Neuron (in vitro differentiated cells): Measurements from ENCODE around the gene MIPEP.
"Not testable (repeated sequence)": the region's sequence is repeated elsewhere in the genome, so short reads cannot be mapped to it uniquely, and the experiment has no call there.

Source experiments
- H2AFZ ChIP-seq: one replicate; pipeline ENCODE4 v1.6.1; 2013; ENCODE audit warnings: low read depth, mild to moderate bottlenecking, inconsistent platforms, low read length, moderate library complexity
- H3K27me3 ChIP-seq: one replicate; pipeline ENCODE4 v1.6.1; 2013; ENCODE audit warnings: low read length; ENCODE audit not compliant: insufficient read depth
- H3K36me3 ChIP-seq: one replicate; pipeline ENCODE4 v1.6.1; 2013; ENCODE audit warnings: low read length; ENCODE audit not compliant: insufficient read depth
- H3K4me1 ChIP-seq: one replicate; pipeline ENCODE4 v1.6.1; 2013; ENCODE audit warnings: low read length; ENCODE audit not compliant: insufficient read depth
- H3K4me3 ChIP-seq: 2 replicates; pipeline ENCODE4 v1.5.1; 2013; ENCODE audit warnings: mild to moderate bottlenecking, low read length, moderate library complexity
- H3K9me3 ChIP-seq: one replicate; pipeline ENCODE4 v1.6.1; 2013; ENCODE audit warnings: low read length

MIPEP gene

GRCh38 chr13:23769401-23769800 lies 119.8 kb downstream of the MIPEP start:
- H3K9me3 ChIP-seq = no peaks in the 10 kb centered on the region
- H3K4me3 ChIP-seq = no peak overlapping the region
- H3K27me3 ChIP-seq = no peaks in the 10 kb centered on the region
- H3K4me1 ChIP-seq = peaks cover 2% of the 10 kb centered on the region
- H2AFZ ChIP-seq = no peak overlapping the region
- H3K36me3 ChIP-seq = no peaks in the 10 kb centered on the region

GRCh38 chr13:23767838-23768237 lies 121.4 kb downstream of the MIPEP start:
- Histone ChIP-seq H2AFZ (no peak overlapping the region), H3K4me3 (no peak overlapping the region), H3K36me3 (no peaks in the 10 kb centered on the region), H3K4me1 (peaks cover 9% of the 10 kb centered on the region), H3K9me3 (no peaks in the 10 kb centered on the region), H3K27me3 (no peaks in the 10 kb centered on the region)

DNA sequence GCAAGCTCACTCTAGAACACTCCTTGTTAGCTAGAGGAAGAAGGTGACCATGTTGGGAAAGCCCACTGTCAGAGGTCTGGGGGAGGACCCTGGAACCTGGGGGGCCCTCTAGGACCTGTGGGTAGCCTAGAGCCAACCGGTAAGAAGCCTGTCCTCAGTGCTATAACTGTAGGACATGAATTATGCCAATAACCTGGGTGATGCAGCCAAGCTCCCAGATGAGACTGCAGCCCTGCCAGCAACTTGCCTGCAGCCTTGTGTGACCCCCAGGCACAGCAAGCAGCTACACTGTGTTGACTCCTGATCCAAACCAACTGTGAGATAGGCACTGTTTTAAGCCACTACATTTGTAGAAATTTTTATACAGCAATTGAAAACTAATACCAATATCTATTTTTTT lies 122.3 kb downstream of the MIPEP start:
- Histone ChIP-seq H3K27me3 (no peaks in the 10 kb centered on the region), H3K9me3 (no peaks in the 10 kb centered on the region), H3K4me1 (peaks cover 7% of the 10 kb centered on the region), H3K4me3 (no peak overlapping the region), H2AFZ (no peak overlapping the region), H3K36me3 (no peaks in the 10 kb centered on the region)

- H3K4me1 ChIP-seq = peaks cover 7% of the 10 kb centered on the region
- no peak overlapping the region for H3K4me3 ChIP-seq
- no peaks in the 10 kb centered on the region for H3K36me3 ChIP-seq
- H3K27me3 ChIP-seq = no peaks in the 10 kb centered on the region
- no peaks in the 10 kb centered on the region for H3K9me3 ChIP-seq
- H2AFZ ChIP-seq = no peak overlapping the region
These were observed 122.9 kb downstream of the MIPEP start for GRCh38 chr13:23766283-23766682.

GRCh38 chr13:23765531-23765930 lies 123.7 kb downstream of the MIPEP start:
- H3K4me3 ChIP-seq = no peak overlapping the region
- H3K9me3 ChIP-seq = no peaks in the 10 kb centered on the region
- peaks cover 7% of the 10 kb centered on the region for H3K4me1 ChIP-seq
- no peaks in the 10 kb centered on the region for H3K27me3 ChIP-seq
- H2AFZ ChIP-seq = no peak overlapping the region
- H3K36me3 ChIP-seq = no peaks in the 10 kb centered on the region

GRCh38 chr13:23763318-23763717 lies 125.9 kb downstream of the MIPEP start:
- H3K9me3 ChIP-seq = peaks cover 2% of the 10 kb centered on the region
- no peaks in the 10 kb centered on the region for H3K36me3 ChIP-seq
- peaks cover 7% of the 10 kb centered on the region for H3K4me1 ChIP-seq
- H2AFZ ChIP-seq = peak overlapping the region; percentile 15
- H3K4me3 ChIP-seq = no peak overlapping the region
- no peaks in the 10 kb centered on the region for H3K27me3 ChIP-seq

DNA sequence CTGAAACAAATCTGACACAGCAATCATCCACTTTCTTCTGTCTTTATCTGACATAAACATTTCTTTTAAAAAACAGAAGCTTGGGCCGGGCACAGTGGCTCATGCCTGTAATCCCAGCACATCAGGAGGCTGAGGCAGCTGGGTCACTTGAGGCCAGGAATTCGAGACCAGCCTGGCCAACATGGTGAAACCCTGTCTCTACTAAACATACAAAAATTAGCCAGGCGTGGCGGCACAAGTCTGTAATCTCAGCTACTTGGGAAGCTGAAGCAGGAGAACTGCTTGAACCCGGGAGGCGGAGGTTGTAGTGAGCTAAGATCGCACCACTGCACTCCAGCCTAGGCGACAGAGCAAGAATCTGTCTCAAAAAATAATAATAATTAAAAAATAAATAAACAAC lies 127.4 kb downstream of the MIPEP start:
- H3K4me3 ChIP-seq, H2AFZ ChIP-seq, H3K36me3 ChIP-seq, H3K4me1 ChIP-seq, H3K27me3 ChIP-seq, H3K9me3 ChIP-seq: not testable (repeated sequence)

DNA sequence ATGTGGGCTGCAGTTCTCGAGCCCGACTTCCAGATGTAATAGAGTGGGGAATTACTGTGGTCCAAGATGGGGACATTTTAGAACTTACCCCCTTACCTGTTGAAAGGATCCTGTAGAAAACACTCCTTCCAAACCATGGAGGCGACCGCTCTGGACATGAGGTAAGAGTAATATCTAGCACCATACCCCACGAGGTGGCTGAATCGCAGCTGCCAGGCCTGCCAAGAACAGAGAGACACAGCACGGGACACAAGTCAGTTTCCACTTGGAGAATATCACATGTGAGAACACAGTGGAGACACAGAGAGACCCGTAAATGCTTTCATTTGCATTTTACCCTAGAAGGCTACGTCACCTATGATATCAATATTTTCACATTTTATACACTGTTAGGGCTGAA lies 129.2 kb downstream of the MIPEP start:
- Histone ChIP-seq H3K36me3 (no peaks in the 10 kb centered on the region), H2AFZ (no peak overlapping the region), H3K27me3 (no peaks in the 10 kb centered on the region), H3K9me3 (peaks cover 2% of the 10 kb centered on the region), H3K4me1 (peaks cover 10% of the 10 kb centered on the region), H3K4me3 (no peak overlapping the region)

- Histone ChIP-seq H3K4me1 (peaks cover 21% of the 10 kb centered on the region), H3K9me3 (peaks cover 2% of the 10 kb centered on the region), H2AFZ (no peak overlapping the region), H3K27me3 (no peaks in the 10 kb centered on the region), H3K36me3 (no peaks in the 10 kb centered on the region), H3K4me3 (no peak overlapping the region)
These were observed 130.2 kb downstream of the MIPEP start for GRCh38 chr13:23758798-23759527.

DNA sequence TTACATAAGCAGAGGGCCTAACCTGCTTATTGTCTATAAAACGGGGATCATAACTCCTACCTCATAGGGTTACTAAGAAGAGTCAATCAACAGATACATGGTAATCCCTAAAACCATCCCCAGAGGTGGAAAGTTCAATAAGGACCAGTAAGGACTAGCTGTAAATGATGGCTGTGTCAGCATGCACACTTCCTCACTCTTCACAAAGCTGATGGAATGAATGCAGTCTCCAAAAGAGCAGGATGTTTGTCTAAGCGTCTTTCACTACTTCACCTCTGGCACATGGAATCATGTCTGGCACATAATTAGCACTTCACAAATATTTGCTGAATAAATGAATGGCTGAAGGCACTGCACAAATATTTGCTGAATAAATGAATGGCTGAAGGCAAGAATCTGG lies 134.2 kb downstream of the MIPEP start:
- H2AFZ ChIP-seq = no peak overlapping the region
- no peaks in the 10 kb centered on the region for H3K27me3 ChIP-seq
- peaks cover 39% of the 10 kb centered on the region for H3K4me1 ChIP-seq
- H3K9me3 ChIP-seq = peaks cover 2% of the 10 kb centered on the region
- no peaks in the 10 kb centered on the region for H3K36me3 ChIP-seq
- no peak overlapping the region for H3K4me3 ChIP-seq

DNA sequence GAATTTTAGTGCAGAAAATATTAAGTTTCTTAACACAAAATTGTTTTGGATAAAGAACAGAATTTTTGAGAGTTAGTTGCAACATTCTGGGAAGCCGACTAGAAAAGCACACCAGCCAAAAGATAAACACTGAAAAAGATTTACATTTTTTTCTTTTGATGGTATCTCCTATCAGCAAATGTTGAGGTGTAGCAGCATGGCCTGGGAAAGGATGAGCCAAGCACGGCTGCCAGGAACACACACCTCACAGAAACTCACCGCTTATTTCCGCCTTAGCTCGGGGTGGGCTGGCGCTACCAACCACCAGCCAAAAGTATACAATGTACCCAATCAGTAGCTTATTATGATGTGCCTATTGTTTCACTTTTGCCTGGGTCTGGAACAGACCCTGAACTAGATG lies 134.7 kb downstream of the MIPEP start:
- Histone ChIP-seq H3K36me3 (no peaks in the 10 kb centered on the region), H3K4me3 (no peak overlapping the region), H3K4me1 (peaks cover 39% of the 10 kb centered on the region), H3K27me3 (no peaks in the 10 kb centered on the region), H2AFZ (no peak overlapping the region), H3K9me3 (peaks cover under 1% of the 10 kb centered on the region)

GRCh38 chr13:23753458-23753857 lies 135.7 kb downstream of the MIPEP start:
- H3K9me3 ChIP-seq = no peaks in the 10 kb centered on the region
- H3K27me3 ChIP-seq = no peaks in the 10 kb centered on the region
- H3K4me3 ChIP-seq = no peak overlapping the region
- peaks cover 43% of the 10 kb centered on the region for H3K4me1 ChIP-seq
- no peaks in the 10 kb centered on the region for H3K36me3 ChIP-seq
- H2AFZ ChIP-seq = no peak overlapping the region

- H3K36me3 ChIP-seq = no peaks in the 10 kb centered on the region
- H3K4me3 ChIP-seq = no peak overlapping the region
- H2AFZ ChIP-seq = no peak overlapping the region
- H3K9me3 ChIP-seq = no peaks in the 10 kb centered on the region
- peaks cover 43% of the 10 kb centered on the region for H3K4me1 ChIP-seq
- no peaks in the 10 kb centered on the region for H3K27me3 ChIP-seq
These were observed 136.8 kb downstream of the MIPEP start for GRCh38 chr13:23752111-23753001.
